ENCODE results near the gene ABR. TPM values are rescaled to one million over a fixed set of nuclear protein-coding genes. Genes with fewer than 3 reads are reported as not detected.
"Not testable (repeated sequence)": the region's sequence is repeated elsewhere in the genome, so short reads cannot be mapped to it uniquely, and the experiment has no call there.

ABR gene
- total and polyA plus RNA-seq, 2 of the 8 experiments (the other 6 are each of a cell fraction or from before 2014, with no cell fraction given) = 44.8 to 47.2 TPM

DNA sequence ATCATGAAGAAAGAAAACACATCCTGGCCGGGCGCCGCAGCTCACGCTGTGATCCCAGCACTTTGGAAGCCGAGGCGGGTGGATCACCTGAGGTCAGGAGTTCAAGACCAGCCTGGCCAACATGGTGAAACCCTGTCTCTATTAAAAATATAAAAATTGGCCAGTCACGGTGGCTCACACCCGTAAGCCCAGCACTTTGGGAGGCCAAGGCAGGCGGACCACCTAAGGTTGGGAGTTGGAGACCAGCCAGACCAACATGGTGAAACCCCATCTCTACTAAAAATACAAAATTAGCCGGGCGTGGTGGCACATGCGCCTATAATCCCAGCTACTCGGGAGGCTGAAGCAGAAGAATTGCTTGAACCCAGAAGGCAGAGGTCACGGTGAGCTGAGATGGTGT, 207.9 kb downstream of the ABR start:
- 94% methylated on average over 13 of the region's 14 CpGs; no CpG with 5 or more reads in 1 of the 2 experiments for WGBS, 2 experiments (ENCODE audit: extremely low coverage in 1 of 2, insufficient coverage in 1 of 2, insufficient read length in 1 of 2, insufficient replicate concordance in 2 of 2, low coverage in 1 of 2, low lambda C conversion rate in 2 of 2, missing lambda C conversion rate in 1 of 2)
- not testable (repeated sequence) for H2AK5ac ChIP-seq (ENCODE audit: low read depth, low read length); H2AFZ ChIP-seq (ENCODE audit: low read length); DNase-seq (ENCODE audit: low read depth in 1 of 2, low spot score in 2 of 2); H3K4me3 ChIP-seq (ENCODE audit: extremely low read depth in 1 of 4, insufficient read depth in 2 of 4, low read depth in 3 of 4, low read length in 4 of 4); H2BK120ac ChIP-seq (replicated peaks; ENCODE audit: low read depth, low read length); H3K56ac ChIP-seq (replicated peaks; ENCODE audit: insufficient read length, low read depth, low read length); H4K5ac ChIP-seq (ENCODE audit: insufficient read length, low read depth, low read length); H3K4me2 ChIP-seq (ENCODE audit: insufficient read depth in 1 of 2, low read depth in 2 of 2, low read length in 2 of 2); H3K36me3 ChIP-seq (ENCODE audit: control insufficient read depth in 2 of 4, insufficient read depth in 4 of 4, low read length in 3 of 4); H3K4ac ChIP-seq (replicated peaks; ENCODE audit: insufficient read length, low read depth, low read length); H3K27ac ChIP-seq (ENCODE audit: low read depth, low read length); H3K14ac ChIP-seq (ENCODE audit: insufficient read length); H2BK5ac ChIP-seq (ENCODE audit: low read depth, low read length); H3K9ac ChIP-seq (replicated peaks in 1 of 4; ENCODE audit: extremely low read depth in 1 of 4, low read depth in 3 of 4, low read length in 3 of 4); H3K9me3 ChIP-seq (ENCODE audit: insufficient read depth in 2 of 2, low read depth in 1 of 2, low read length in 1 of 2); H2BK15ac ChIP-seq (ENCODE audit: low read length); H3K23ac ChIP-seq (ENCODE audit: insufficient read length); H3K23me2 ChIP-seq (ENCODE audit: low read depth, low read length); FAIRE-seq; H3K18ac ChIP-seq (ENCODE audit: extremely low read depth, low read length); H4K91ac ChIP-seq (replicated peaks; ENCODE audit: insufficient read length, low read length); H2BK20ac ChIP-seq (ENCODE audit: low read length); H3K27me3 ChIP-seq (replicated peaks in 1 of 4; ENCODE audit: control insufficient read depth in 3 of 4, extremely low read depth in 1 of 4, insufficient read depth in 3 of 4, low read length in 3 of 4); H4K8ac ChIP-seq (ENCODE audit: extremely low read depth, insufficient read depth, low read length); H2BK12ac ChIP-seq (ENCODE audit: low read depth, low read length)
- H3K4me1 ChIP-seq (replicated peaks in 1 of 4; ENCODE audit: control insufficient read depth in 3 of 4, insufficient read depth in 4 of 4, low read length in 3 of 4) = peaks cover 10 to 34% (median 20%) of the 10 kb centered on the region in 4 experiments
- ChIA-PET POLR2A (ENCODE audit: partially characterized antibody) (interaction anchor here (0.7 to 1.7 kb wide), 5 partner anchors 10 to 192 kb away, joined by 3 to 6 read pairs (median 3); no protein-coding TSS in a partner anchor), CTCF (ENCODE audit: partially characterized antibody) (interaction anchor here (0.6 to 17.5 kb wide), 8 partner anchors 9 to 178 kb away, joined by 3 to 258 read pairs (median 7); no protein-coding TSS in a partner anchor)
- peaks cover 10 to 16% of the 10 kb centered on the region in 2 experiments for H4K20me1 ChIP-seq (replicated peaks in 1 of 2; ENCODE audit: control insufficient read depth in 1 of 2, insufficient read depth in 2 of 2, low read length in 2 of 2)
- H3K79me1 ChIP-seq (ENCODE audit: low read depth, low read length) = peaks cover 27% of the 10 kb centered on the region
- peaks cover 26 to 95% of the 10 kb centered on the region in 2 experiments for H3K79me2 ChIP-seq (ENCODE audit: control insufficient read depth in 1 of 2, insufficient read depth in 2 of 2, low read length in 2 of 2)
